ENCODE measurements around the gene RGS9. TPM values are rescaled to one million over a fixed set of nuclear protein-coding genes. Genes with fewer than 3 reads are reported as not detected.

RGS9 gene
- total RNA-seq, 1 donor from 2014 or later = 8.5 TPM

GRCh38 chr17:65143889-65144604 is 6.9 kb downstream of the RGS9 start:
- TF ChIP-seq, protein P1, sequence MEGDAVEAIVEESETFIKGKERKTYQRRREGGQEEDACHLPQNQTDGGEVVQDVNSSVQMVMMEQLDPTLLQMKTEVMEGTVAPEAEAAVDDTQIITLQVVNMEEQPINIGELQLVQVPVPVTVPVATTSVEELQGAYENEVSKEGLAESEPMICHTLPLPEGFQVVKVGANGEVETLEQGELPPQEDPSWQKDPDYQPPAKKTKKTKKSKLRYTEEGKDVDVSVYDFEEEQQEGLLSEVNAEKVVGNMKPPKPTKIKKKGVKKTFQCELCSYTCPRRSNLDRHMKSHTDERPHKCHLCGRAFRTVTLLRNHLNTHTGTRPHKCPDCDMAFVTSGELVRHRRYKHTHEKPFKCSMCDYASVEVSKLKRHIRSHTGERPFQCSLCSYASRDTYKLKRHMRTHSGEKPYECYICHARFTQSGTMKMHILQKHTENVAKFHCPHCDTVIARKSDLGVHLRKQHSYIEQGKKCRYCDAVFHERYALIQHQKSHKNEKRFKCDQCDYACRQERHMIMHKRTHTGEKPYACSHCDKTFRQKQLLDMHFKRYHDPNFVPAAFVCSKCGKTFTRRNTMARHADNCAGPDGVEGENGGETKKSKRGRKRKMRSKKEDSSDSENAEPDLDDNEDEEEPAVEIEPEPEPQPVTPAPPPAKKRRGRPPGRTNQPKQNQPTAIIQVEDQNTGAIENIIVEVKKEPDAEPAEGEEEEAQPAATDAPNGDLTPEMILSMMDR (IDR thresholded peaks at IDR 0.05; ENCODE audit: unreplicated experiment) = no peak
- DNase-seq (ENCODE audit: low spot score) = no peak
- Mint-ChIP-seq H3K36me3 (ENCODE audit: low read depth, unreplicated experiment) (no peaks in the 10 kb centered on the region), H3K9me3 (ENCODE audit: unreplicated experiment) (no peaks in the 10 kb centered on the region), H3K27me3 (ENCODE audit: unreplicated experiment) (no peaks in the 10 kb centered on the region), H3K4me3 (ENCODE audit: unreplicated experiment) (no peak overlapping the region), H3K27ac (ENCODE audit: unreplicated experiment) (peak overlapping the region; percentile 38), H3K4me1 (ENCODE audit: unreplicated experiment) (peaks cover 10% of the 10 kb centered on the region)

DNA sequence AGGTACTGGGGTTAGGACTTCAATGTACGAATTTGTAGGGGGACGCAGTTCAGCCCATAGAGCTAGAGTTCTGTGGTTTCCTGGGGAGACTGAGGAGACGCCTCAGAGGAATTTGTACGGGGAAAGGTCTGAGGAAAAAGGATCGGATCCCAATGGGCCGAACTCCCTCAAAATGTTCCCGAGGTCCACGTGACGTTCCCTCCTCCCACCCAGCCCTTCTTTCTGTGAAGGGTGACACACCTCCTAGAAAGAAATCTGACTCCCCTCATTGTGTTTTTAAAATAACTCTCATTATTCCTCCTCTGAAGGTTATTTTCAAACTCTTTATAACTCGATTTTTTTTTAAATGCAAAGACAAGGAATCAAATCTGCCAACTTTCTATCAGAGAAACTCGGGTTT is 8.6 kb downstream of the RGS9 start:
- no peaks in the 10 kb centered on the region for H3K27me3 Mint-ChIP-seq (ENCODE audit: unreplicated experiment)
- H3K27ac Mint-ChIP-seq (ENCODE audit: unreplicated experiment) = no peak overlapping the region
- TF ChIP-seq, protein P1 (IDR thresholded peaks at IDR 0.05; ENCODE audit: unreplicated experiment) = no peak
- H3K36me3 Mint-ChIP-seq (ENCODE audit: low read depth, unreplicated experiment) = no peaks in the 10 kb centered on the region
- H3K4me3 Mint-ChIP-seq (ENCODE audit: unreplicated experiment) = no peak overlapping the region
- peaks cover 4% of the 10 kb centered on the region for H3K4me1 Mint-ChIP-seq (ENCODE audit: unreplicated experiment)
- DNase-seq (ENCODE audit: low spot score) = no peak
- no peaks in the 10 kb centered on the region for H3K9me3 Mint-ChIP-seq (ENCODE audit: unreplicated experiment)

DNA sequence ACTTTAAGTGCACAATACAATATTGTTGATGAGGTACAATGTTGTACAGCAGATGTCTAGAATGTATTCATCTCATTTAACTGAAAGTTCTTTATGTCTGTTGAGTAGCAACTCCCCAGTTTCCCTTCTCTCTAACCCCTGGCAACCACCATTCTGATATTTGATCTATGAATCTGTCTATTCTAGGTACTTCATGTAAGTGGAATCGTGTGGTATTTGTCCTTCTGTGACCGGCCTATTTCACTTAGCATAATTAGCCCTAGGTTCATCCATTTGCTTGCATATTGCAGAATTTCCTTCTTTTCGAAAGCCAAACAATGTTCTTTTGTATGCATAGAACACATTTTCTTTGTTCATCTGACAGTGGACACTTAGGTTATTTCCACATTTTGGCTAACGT is 10.8 kb downstream of the RGS9 start:
- Mint-ChIP-seq H3K4me1 (ENCODE audit: unreplicated experiment) (peaks cover 4% of the 10 kb centered on the region), H3K27ac (ENCODE audit: unreplicated experiment) (no peak overlapping the region), H3K36me3 (ENCODE audit: low read depth, unreplicated experiment) (peaks cover 6% of the 10 kb centered on the region), H3K4me3 (ENCODE audit: unreplicated experiment) (no peak overlapping the region), H3K9me3 (ENCODE audit: unreplicated experiment) (no peaks in the 10 kb centered on the region), H3K27me3 (ENCODE audit: unreplicated experiment) (peaks cover 4% of the 10 kb centered on the region)
- no peak for DNase-seq (ENCODE audit: low spot score)
- TF ChIP-seq, protein P1 (IDR thresholded peaks at IDR 0.05; ENCODE audit: unreplicated experiment) = no peak

GRCh38 chr17:65154770-65155589 is 17.8 kb downstream of the RGS9 start:
- no peak for DNase-seq (ENCODE audit: low spot score)
- Mint-ChIP-seq H3K4me1 (ENCODE audit: unreplicated experiment) (peaks cover 26% of the 10 kb centered on the region), H3K27me3 (ENCODE audit: unreplicated experiment) (peaks cover 15% of the 10 kb centered on the region), H3K9me3 (ENCODE audit: unreplicated experiment) (no peaks in the 10 kb centered on the region), H3K27ac (ENCODE audit: unreplicated experiment) (no peak overlapping the region), H3K4me3 (ENCODE audit: unreplicated experiment) (no peak overlapping the region), H3K36me3 (ENCODE audit: low read depth, unreplicated experiment) (peaks cover 11% of the 10 kb centered on the region)
- TF ChIP-seq, protein P1 (IDR thresholded peaks at IDR 0.05; ENCODE audit: unreplicated experiment) = no peak

GRCh38 chr17:65155622-65156021 is 18.5 kb downstream of the RGS9 start:
- no peak for DNase-seq (ENCODE audit: low spot score)
- peaks cover 26% of the 10 kb centered on the region for H3K4me1 Mint-ChIP-seq (ENCODE audit: unreplicated experiment)
- TF ChIP-seq, protein P1 (IDR thresholded peaks at IDR 0.05; ENCODE audit: unreplicated experiment) = no peak
- H3K27ac Mint-ChIP-seq (ENCODE audit: unreplicated experiment) = no peak overlapping the region
- H3K36me3 Mint-ChIP-seq (ENCODE audit: low read depth, unreplicated experiment) = peaks cover 11% of the 10 kb centered on the region
- H3K9me3 Mint-ChIP-seq (ENCODE audit: unreplicated experiment) = no peaks in the 10 kb centered on the region
- H3K4me3 Mint-ChIP-seq (ENCODE audit: unreplicated experiment) = no peak overlapping the region
- H3K27me3 Mint-ChIP-seq (ENCODE audit: unreplicated experiment) = peaks cover 15% of the 10 kb centered on the region

All from endothelial cell (in vitro differentiated cells).